Activated CD4-positive, alpha-beta memory T cell treated with anti-CD3 and anti-CD28 coated beads for 36 hours (primary cell): Measurements from ENCODE around the gene REX1BD. TPM values are rescaled to one million over a fixed set of nuclear protein-coding genes. Genes with fewer than 3 reads are reported as not detected.
A peak's percentile ranks its signal among the peaks of the same experiment; 100 is the strongest.

Experiments used
- CTCF ChIA-PET: fragments of 350-600 bp; sonication (Branson Sonifier 250); formaldehyde crosslinking; loops from one replicate; lab custom pipeline; 2021; ENCODE audit warnings: antibody characterized with exemption, inconsistent platforms; lab: Charles Lee
- POLR2A ChIA-PET: fragments of 350-600 bp; sonication (Branson Sonifier 250); formaldehyde crosslinking; loops from one replicate; lab custom pipeline; 2021; ENCODE audit warnings: antibody characterized with exemption; lab: Charles Lee
- DNase-seq: peaks from one replicate; pipeline ENCODE4 v3.0.0-alpha.2; 2020
- H3K27ac Mint-ChIP-seq: one replicate; pipeline ENCODE4 v1.8.0; 2021; ENCODE audit warnings: mixed read lengths
- H3K27me3 Mint-ChIP-seq: one replicate; pipeline ENCODE4 v1.8.0; 2021; ENCODE audit warnings: mixed read lengths
- H3K36me3 Mint-ChIP-seq: one replicate; pipeline ENCODE4 v1.8.0; 2021; ENCODE audit warnings: mixed read lengths
- H3K4me1 Mint-ChIP-seq: one replicate; pipeline ENCODE4 v1.8.0; 2021; ENCODE audit warnings: low read depth, mixed read lengths
- H3K4me3 Mint-ChIP-seq: one replicate; pipeline ENCODE4 v1.8.0; 2021; ENCODE audit warnings: mild to moderate bottlenecking, mixed read lengths
- H3K9me3 Mint-ChIP-seq: one replicate; pipeline ENCODE4 v1.8.0; 2021; ENCODE audit warnings: mixed read lengths
- intact Hi-C: fragments of 100-400 bp; cut with micrococcal nuclease; formaldehyde crosslinking; loops from one replicate; pipeline ENCODE4 v1.15.1; 2023
- total RNA-seq, 2 experiments: library from RNA; stranded (reverse); gene quantifications; one replicate each; pipeline ENCODE4 v1.2.3, GENCODE V29; 2021

Gene REX1BD
- total RNA-seq, 2 experiments from 2014 or later: 97.6 to 99.3 TPM

GRCh38 chr19:18629166-18630088, 40.8 kb downstream of the REX1BD start:
- Mint-ChIP-seq H3K4me3 (no peak overlapping the region), H3K9me3 (no peaks in the 10 kb centered on the region), H3K4me1 (no peaks in the 10 kb centered on the region), H3K36me3 (no peaks in the 10 kb centered on the region), H3K27ac (no peak overlapping the region), H3K27me3 (no peaks in the 10 kb centered on the region)
- ChIA-PET CTCF (interaction anchor here (0.8 kb wide), 1 partner anchor 41 kb away, joined by 3 read pairs; the partner anchor contains the start of gene REX1BD), POLR2A (no interaction called here)
- intact Hi-C loops: no loop called here
- DNase-seq: no peak

- no peaks in the 10 kb centered on the region for H3K9me3 Mint-ChIP-seq
- peaks cover 17% of the 10 kb centered on the region for H3K4me1 Mint-ChIP-seq
- intact Hi-C loops: no loop called here
- H3K4me3 Mint-ChIP-seq: no peak overlapping the region
- peaks cover 4% of the 10 kb centered on the region for H3K36me3 Mint-ChIP-seq
- H3K27me3 Mint-ChIP-seq: no peaks in the 10 kb centered on the region
- ChIA-PET CTCF (no interaction called here), POLR2A (no interaction called here)
- H3K27ac Mint-ChIP-seq: no peak overlapping the region
- DNase-seq: no peak
Measured at GRCh38 chr19:18633321-18633720, 44.7 kb downstream of the REX1BD start.

- CTCF ChIA-PET: no interaction called here
- Mint-ChIP-seq H3K4me1 (peaks cover 21% of the 10 kb centered on the region), H3K27me3 (no peaks in the 10 kb centered on the region), H3K4me3 (no peak overlapping the region), H3K9me3 (no peaks in the 10 kb centered on the region), H3K27ac (no peak overlapping the region), H3K36me3 (peaks cover 5% of the 10 kb centered on the region)
- DNase-seq: no peak
- intact Hi-C loops: loop anchor here (5.0 kb wide), 2 partner anchors 42 to 198 kb away; partner anchors contain the start of gene UPF1
- POLR2A ChIA-PET: no interaction called here
Measured at GRCh38 chr19:18634612-18635297, 46.2 kb downstream of the REX1BD start.

DNA sequence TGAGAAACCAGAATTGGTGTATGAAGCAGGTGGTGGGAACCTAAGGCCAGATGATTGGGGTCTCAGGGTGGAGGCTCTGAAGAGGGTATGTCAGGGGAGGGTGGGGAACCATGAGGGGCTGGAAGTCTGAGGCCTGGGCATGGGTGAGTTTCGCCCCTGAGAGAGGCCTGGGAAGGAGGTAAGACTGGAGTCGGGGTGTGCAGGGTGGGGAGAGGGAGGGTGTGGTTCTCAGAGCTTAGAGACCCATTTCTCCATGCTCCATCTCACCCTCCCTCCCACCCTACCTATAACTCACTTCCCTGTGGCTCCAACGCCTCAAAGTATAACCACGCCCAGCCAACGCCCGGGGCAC, 47.2 kb downstream of the REX1BD start:
- no peaks in the 10 kb centered on the region for H3K27me3 Mint-ChIP-seq
- H3K4me3 Mint-ChIP-seq: peak overlapping the region; percentile 82
- ChIA-PET CTCF (no interaction called here), POLR2A (no interaction called here)
- H3K27ac Mint-ChIP-seq: no peak overlapping the region
- no peaks in the 10 kb centered on the region for H3K9me3 Mint-ChIP-seq
- H3K36me3 Mint-ChIP-seq: peaks cover 6% of the 10 kb centered on the region
- intact Hi-C loops: loop anchor here (1.0 to 5.0 kb wide), 7 partner anchors 44 to 427 kb away; partner anchors contain the start of genes COPE, CRTC1, DDX49 and ELL
- peaks cover 22% of the 10 kb centered on the region for H3K4me1 Mint-ChIP-seq
- no peak for DNase-seq

- H3K9me3 Mint-ChIP-seq: no peaks in the 10 kb centered on the region
- H3K27me3 Mint-ChIP-seq: no peaks in the 10 kb centered on the region
- intact Hi-C loops: loop anchor here (1.0 to 5.0 kb wide), 7 partner anchors 44 to 427 kb away; partner anchors contain the start of genes COPE, CRTC1, DDX49 and ELL
- peak overlapping the region; percentile 82 for H3K4me3 Mint-ChIP-seq
- DNase-seq: peak; percentile 99
- H3K4me1 Mint-ChIP-seq: peaks cover 22% of the 10 kb centered on the region
- peaks cover 6% of the 10 kb centered on the region for H3K36me3 Mint-ChIP-seq
- ChIA-PET POLR2A (no interaction called here), CTCF (no interaction called here)
- H3K27ac Mint-ChIP-seq: peak overlapping the region; percentile 74
Measured at GRCh38 chr19:18636183-18636968, 47.8 kb downstream of the REX1BD start.

- peak within 1 kb of the TSS; percentile 82 for H3K4me3 Mint-ChIP-seq
- peak within 1 kb of the TSS; percentile 74 for H3K27ac Mint-ChIP-seq
- H3K27me3 Mint-ChIP-seq: no peaks in the 10 kb centered on the region
- ChIA-PET POLR2A (no interaction called here), CTCF (no interaction called here)
- H3K9me3 Mint-ChIP-seq: no peaks in the 10 kb centered on the region
- intact Hi-C loops: loop anchor here (1.0 to 5.0 kb wide), 7 partner anchors 45 to 426 kb away; partner anchors contain the start of genes COPE, CRTC1, DDX49 and ELL
- H3K36me3 Mint-ChIP-seq: peaks cover 6% of the 10 kb centered on the region
- H3K4me1 Mint-ChIP-seq: peaks cover 22% of the 10 kb centered on the region
- DNase-seq: no peak
Measured at GRCh38 chr19:18636969-18637629, 48.5 kb downstream of the REX1BD start, which contains the start of gene KLHL26. TSS of gene KLHL26 (plus strand) at chr19:18637028. CDS start at chr19:18637055, 27 bp downstream.

DNA sequence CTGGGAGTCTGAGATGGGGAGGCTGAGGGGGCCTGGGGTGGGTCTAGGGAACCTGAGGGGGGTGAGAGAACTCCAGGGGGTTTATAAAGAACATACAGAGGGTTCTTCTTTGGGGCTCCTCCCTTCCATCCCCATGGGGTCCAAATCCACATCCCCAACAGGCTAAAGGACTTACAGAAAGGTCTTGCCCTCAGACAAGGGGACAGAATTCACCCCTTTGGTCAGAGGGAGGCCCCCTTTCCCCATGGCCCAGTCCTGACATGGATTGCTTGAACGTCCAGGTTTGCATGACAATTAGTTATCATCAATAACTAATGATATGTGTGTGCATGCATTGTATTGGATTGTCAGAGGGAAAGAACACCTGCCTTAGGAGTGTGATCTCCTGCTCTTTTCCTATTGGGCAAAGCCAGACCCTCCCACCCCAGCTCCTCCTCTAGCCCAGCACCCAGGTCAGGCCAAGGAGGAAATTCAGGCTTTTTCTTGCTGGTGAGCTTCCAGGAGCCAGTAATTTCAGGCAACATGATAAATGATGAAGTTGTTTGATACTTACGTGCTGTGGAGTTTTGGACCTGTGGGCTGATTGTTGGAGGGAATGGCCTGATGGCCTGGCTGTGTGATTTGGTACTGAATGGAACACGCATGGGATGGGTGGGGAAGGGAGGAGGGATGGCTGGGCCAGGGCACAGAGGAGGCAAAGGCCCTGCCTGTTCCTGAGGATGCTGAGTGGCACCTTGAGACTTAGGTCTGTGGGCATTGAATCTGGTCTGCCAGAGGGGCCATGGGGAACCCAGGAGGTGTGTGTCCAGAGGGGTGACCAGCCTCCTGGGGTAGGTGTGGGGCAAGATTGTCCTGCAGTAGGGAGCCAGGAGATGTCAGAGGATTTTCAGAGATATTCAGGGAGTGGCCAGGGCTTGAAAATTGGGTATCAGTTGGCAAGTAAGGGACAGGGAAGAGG, 49.4 kb downstream of the REX1BD start:
- Mint-ChIP-seq H3K9me3 (no peaks in the 10 kb centered on the region), H3K27ac (peak overlapping the region; percentile 70), H3K36me3 (peaks cover 6% of the 10 kb centered on the region), H3K27me3 (no peaks in the 10 kb centered on the region), H3K4me3 (peak overlapping the region; percentile 82), H3K4me1 (peaks cover 22% of the 10 kb centered on the region)
- ChIA-PET POLR2A (no interaction called here), CTCF (interaction anchor here (1.0 kb wide), 1 partner anchor 537 kb away, joined by 5 read pairs; no protein-coding TSS in a partner anchor)
- DNase-seq: peak; percentile 20
- intact Hi-C loops: loop anchor here (5.0 kb wide), 2 partner anchors 46 to 194 kb away; partner anchors contain the start of gene UPF1

DNA sequence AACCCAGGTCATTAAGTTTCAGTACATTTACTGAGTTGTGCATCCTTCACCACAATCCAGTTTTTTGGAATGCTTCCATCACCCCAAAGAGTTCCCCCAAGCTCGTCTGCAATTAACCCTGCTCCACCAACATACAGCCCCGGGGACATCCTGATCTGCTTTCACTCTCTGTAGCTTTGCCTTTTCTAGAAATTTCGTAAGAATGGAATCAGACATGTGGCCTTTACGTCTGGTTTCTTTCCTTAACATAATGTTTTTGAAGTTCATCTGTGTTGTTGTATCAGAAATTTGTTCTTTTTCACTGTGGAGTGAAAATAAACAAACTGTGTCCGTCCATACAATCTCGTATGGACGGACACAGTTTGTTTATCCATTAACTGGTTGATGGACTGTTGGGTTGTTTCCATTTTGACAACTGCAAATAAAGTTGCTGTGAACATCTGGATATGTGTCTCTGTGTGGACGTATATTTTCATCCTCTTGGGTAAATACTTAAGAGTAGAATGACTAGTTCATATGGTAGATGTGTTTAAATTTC, 51.2 kb downstream of the REX1BD start:
- no peaks in the 10 kb centered on the region for H3K9me3 Mint-ChIP-seq
- ChIA-PET POLR2A (no interaction called here), CTCF (no interaction called here)
- H3K36me3 Mint-ChIP-seq: peaks cover 6% of the 10 kb centered on the region
- intact Hi-C loops: loop anchor here (5.0 kb wide), 2 partner anchors 47 to 193 kb away; partner anchors contain the start of gene UPF1
- H3K4me3 Mint-ChIP-seq: no peak overlapping the region
- H3K27ac Mint-ChIP-seq: no peak overlapping the region
- no peaks in the 10 kb centered on the region for H3K27me3 Mint-ChIP-seq
- peaks cover 22% of the 10 kb centered on the region for H3K4me1 Mint-ChIP-seq
- no peak for DNase-seq
